Keratinocyte (primary cell): ENCODE data around the gene COG4.

Experiments
- CTCF ChIP-seq, 3 experiments: IDR thresholded peaks in 1 of 3; conservative IDR thresholded peaks in 1 of 3; optimal IDR thresholded peaks in 1 of 3; 2 replicates in 2 of 3; 3 replicates in 1 of 3; pipeline versions ENCODE3 to v1.5.1; 2011; ENCODE audit warnings: low read length in 3 of 3, mild to moderate bottlenecking in 3 of 3, moderate library complexity in 2 of 3, control low read depth in 1 of 3, inconsistent platforms in 1 of 3; ENCODE audit not compliant: insufficient read depth in 2 of 3; ENCODE audit errors: extremely low read depth in 1 of 3
- EZH2 ChIP-seq: IDR thresholded peaks from one replicate; pipeline ENCODE4 v1.6.1; 2012; ENCODE audit warnings: inconsistent platforms, mild to moderate bottlenecking, low read length, moderate library complexity

- no peak for TF ChIP-seq CTCF (optimal IDR thresholded peaks at IDR 0.05 in 1 of 3, IDR thresholded peaks at IDR 0.05 in 1 of 3, conservative IDR thresholded peaks at IDR 0.05 in 1 of 3; ENCODE audit: extremely low read depth in 1 of 3, insufficient read depth in 2 of 3, low read length in 3 of 3)
- TF ChIP-seq EZH2: no peak
Observed at GRCh38 chr16:70561623-70562022, 38.3 kb upstream of the COG4 start.
